IPS-NIHi7 (cell line): ENCODE data around the gene CENPL.

ENCODE experiments used
- DNase-seq: peaks from one replicate; pipeline ENCODE4 v3.0.0; 2012; ENCODE audit warnings: mixed read lengths; ENCODE audit errors: extremely low spot score

CENPL gene

GRCh38 chr1:173758110-173758509, 66.6 kb downstream of the CENPL start:
- DNase-seq, result no peak

GRCh38 chr1:173757666-173758065, 67.0 kb downstream of the CENPL start:
- no peak for DNase-seq

- DNase-seq, result no peak
Observed at GRCh38 chr1:173753830-173754229, 70.9 kb downstream of the CENPL start.
